Natural killer cell treated with Interleukin-12 subunit alpha and Interleukin-12 subunit beta and Interleukin-15 and Interleukin-18, amount 100 ng/mL, for 72 hours (primary cell): ENCODE data around the gene LRMDA. TPM values are rescaled to one million over a fixed set of nuclear protein-coding genes. Genes with fewer than 3 reads are reported as not detected.

Source experiments
- ATAC-seq, 2 donors: fragments of 150-1000 bp; cut with Tn5 transposase in 1 of 2; sonication (Bioruptor Pico), chemical (Tn5 transposase) in 1 of 2; 2 replicates each; pipeline ENCODE4 v1.10.0; 2021
- DNase-seq: peaks from one replicate; pipeline ENCODE4 v3.0.0; 2022; ENCODE audit warnings: low spot score
- H3K27ac Mint-ChIP-seq, 2 donors: 1 replicate in 1 of 2; 2 replicates in 1 of 2; pipeline ENCODE4 v1.8.0; 2022; ENCODE audit warnings: mixed read lengths in 2 of 2, mild to moderate bottlenecking in 1 of 2, moderate library complexity in 1 of 2
- H3K27me3 Mint-ChIP-seq, 2 donors: 1 replicate in 1 of 2; 2 replicates in 1 of 2; pipeline ENCODE4 v1.8.0; 2022; ENCODE audit warnings: mixed read lengths in 2 of 2
- H3K36me3 Mint-ChIP-seq: one replicate; pipeline ENCODE4 v1.8.0; 2022; ENCODE audit warnings: mixed read lengths
- H3K4me1 Mint-ChIP-seq, 2 donors: 1 replicate in 1 of 2; 2 replicates in 1 of 2; pipeline ENCODE4 v1.8.0; 2022; ENCODE audit warnings: low read depth in 2 of 2, mixed read lengths in 2 of 2, mild to moderate bottlenecking in 1 of 2
- H3K4me3 Mint-ChIP-seq: one replicate; pipeline ENCODE4 v1.8.0; 2022; ENCODE audit warnings: mixed read lengths
- H3K9me3 Mint-ChIP-seq: 2 replicates; pipeline ENCODE4 v1.8.0; 2022; ENCODE audit warnings: mixed read lengths
- total RNA-seq, 2 donors: library from RNA; stranded (reverse); gene quantifications; one replicate each; pipeline ENCODE4 v1.2.3, GENCODE V29; 2022

Gene LRMDA
- total RNA-seq, 2 donors from 2014 or later = 0.92 to 1.8 TPM

DNA sequence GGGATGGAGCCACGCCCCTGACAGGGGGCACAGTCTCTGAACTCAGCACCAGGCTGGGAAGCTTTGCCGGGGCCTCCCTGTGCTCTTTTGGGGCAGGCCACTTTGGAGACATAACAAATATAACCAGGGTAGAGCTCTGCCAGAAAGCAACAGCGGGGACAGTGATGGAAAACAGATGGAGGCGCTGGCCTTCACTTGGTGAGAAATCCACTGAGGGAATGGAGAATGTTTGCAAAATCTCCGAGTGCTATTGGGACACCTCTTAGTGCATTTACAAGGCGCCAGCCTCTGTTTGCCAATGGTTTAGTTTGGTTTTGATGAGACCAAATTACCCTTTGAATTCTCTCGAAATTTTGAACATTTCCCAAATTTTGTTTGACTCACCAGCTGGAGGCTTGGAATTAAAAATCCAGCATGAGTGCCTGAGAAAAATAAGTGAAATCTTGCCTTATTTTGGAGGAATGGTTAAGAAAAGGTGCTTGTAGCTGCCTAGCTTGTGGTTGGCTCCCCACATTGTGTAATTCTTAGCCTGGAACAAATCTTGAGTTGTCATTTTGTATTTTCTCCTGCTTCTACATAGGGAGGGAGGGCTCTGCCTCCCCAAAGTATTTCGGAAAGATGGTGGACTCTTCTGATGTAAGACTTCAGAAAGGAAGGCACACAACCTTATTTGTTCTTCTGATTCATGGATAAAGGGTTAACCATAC, 980.5 kb downstream of the LRMDA start:
- DNase-seq (no peak), ATAC-seq (no peak)
- Mint-ChIP-seq H3K4me3 (no peak overlapping the region), H3K27me3 (peaks cover 0 to 4% of the 10 kb centered on the region in 2 donors), H3K9me3 (peaks cover 13% of the 10 kb centered on the region), H3K4me1 (no peaks in the 10 kb centered on the region), H3K27ac (no peak overlapping the region), H3K36me3 (no peaks in the 10 kb centered on the region)

DNA sequence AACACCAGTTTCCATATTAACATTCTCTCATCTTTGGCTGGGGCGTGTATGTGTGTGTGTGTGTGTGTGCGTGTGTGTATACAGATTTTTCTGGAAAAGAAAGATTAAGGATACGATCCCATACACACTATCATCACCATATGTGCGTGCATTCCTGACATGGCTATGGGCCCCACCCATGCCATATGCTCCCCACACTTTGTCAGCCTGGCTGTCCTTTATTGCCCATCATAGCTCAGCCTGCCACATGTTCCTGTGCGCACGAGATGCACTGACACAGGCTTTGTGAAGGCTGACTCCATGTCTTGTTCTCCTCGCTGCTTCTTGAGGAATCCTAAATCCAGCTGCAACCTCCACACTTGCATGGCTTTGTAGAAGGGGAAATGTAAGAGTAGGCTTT, 984.1 kb downstream of the LRMDA start:
- Mint-ChIP-seq H3K27ac (no peak overlapping the region), H3K9me3 (peaks cover 9% of the 10 kb centered on the region), H3K4me1 (no peaks in the 10 kb centered on the region), H3K27me3 (peaks cover 0 to 4% of the 10 kb centered on the region in 2 donors), H3K4me3 (no peak overlapping the region), H3K36me3 (no peaks in the 10 kb centered on the region)
- ATAC-seq (no peak), DNase-seq (no peak)

DNA sequence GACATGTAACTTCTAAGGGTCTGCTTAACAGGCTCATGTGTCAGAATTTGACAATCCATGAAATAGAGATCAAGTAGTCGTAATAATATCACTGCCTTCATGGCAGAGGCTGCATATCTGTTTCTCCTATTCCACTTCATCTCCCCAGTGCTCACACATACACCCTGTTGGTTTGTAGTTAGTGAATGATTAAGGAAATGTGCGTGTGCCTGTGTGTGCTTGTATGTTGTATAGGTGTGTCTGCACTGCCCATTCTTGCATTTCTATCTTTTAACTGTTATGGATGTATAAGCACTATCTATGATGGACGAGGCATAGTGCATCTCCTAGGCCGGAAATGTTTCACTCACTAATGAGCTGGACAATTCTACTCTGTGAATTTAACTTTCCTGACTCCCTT, 985.2 kb downstream of the LRMDA start:
- H3K27me3 Mint-ChIP-seq = peaks cover 0 to 4% of the 10 kb centered on the region in 2 donors
- H3K4me1 Mint-ChIP-seq = no peaks in the 10 kb centered on the region
- no peak overlapping the region for H3K27ac Mint-ChIP-seq
- H3K4me3 Mint-ChIP-seq = no peak overlapping the region
- H3K9me3 Mint-ChIP-seq = peaks cover 9% of the 10 kb centered on the region
- DNase-seq (no peak), ATAC-seq (no peak)
- no peaks in the 10 kb centered on the region for H3K36me3 Mint-ChIP-seq

DNA sequence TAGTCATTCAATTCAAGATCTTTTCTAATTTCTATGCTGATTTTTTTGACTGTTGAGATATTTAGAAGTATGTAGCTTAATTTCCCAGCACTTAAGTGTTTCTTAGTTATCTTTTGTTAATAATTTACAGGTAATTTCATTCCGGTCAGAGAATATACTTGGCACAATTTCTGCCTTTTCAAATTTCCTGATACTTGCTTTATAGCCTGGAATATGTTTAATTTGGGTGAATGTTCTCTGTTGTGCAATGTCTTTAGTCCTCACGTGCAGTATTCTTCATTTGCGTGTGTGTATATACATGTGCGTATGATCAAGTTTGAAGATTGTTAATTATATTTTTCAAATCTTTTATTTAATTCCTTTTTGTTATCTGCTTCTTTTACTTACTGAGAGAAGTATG, 989.3 kb downstream of the LRMDA start:
- ATAC-seq (no peak), DNase-seq (no peak)
- Mint-ChIP-seq H3K4me3 (no peak overlapping the region), H3K36me3 (no peaks in the 10 kb centered on the region), H3K27ac (no peak overlapping the region), H3K27me3 (no peaks in the 10 kb centered on the region), H3K4me1 (no peaks in the 10 kb centered on the region), H3K9me3 (no peaks in the 10 kb centered on the region)

DNA sequence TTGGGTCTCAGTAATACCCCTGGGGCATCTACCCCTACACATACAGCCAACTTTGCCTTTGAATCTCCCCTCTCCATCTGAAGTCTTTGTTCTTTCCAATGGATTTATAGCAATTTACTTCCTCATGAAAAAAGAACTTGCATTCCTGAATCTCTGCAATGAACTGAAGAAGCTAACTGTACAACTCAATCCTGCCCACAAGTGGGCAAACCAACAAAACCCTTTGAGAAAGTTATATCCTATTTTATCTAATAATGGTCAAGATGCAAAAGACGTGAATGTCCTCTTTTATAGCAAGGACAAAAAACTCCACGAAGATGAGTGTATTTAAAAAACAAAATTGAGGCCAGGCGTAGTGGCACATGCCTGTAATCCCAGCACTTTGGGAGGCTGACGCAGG, 991.3 kb downstream of the LRMDA start:
- ATAC-seq = no peak
- no peaks in the 10 kb centered on the region for H3K27me3 Mint-ChIP-seq
- DNase-seq = no peak
- no peaks in the 10 kb centered on the region for H3K4me1 Mint-ChIP-seq
- no peaks in the 10 kb centered on the region for H3K9me3 Mint-ChIP-seq
- H3K36me3 Mint-ChIP-seq = no peaks in the 10 kb centered on the region
- no peak overlapping the region for H3K4me3 Mint-ChIP-seq
- H3K27ac Mint-ChIP-seq = no peak overlapping the region

DNA sequence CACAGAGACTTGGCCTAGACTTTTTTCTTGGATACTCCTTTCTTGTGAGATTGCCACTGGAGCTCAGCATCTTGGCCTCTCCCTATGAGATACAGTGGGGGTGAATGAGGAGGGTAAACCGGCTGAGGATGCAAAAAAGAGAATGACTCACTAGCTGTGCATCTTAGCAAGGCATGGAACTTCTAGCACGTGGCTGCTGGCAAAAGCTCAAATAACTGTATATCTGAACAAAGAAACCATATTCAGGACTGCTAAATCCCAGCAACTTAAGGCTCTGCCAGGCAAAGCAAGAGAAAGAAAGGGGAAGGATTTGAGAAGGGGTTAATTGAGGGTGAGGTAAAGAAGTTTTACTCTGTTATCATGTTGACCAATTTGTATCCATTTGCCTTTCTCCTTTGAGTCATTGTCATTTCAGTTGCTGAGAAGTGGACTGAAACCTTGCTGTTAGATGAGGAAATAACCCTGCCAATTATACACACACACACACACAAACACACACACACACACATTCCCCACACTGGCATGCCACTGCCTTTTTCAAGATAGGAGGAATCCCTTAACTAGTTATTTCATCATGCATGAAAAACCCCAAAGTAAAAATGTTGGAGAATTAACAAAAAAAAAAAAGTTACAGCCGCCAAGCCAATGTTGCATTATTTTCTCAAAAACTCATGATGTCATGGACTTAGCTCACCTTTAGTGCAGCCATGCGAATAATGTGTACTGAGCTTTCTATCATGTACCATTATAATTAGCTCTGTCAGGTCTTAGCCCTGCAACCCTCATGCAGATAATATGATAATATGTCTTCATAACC, 997.3 kb downstream of the LRMDA start:
- H3K36me3 Mint-ChIP-seq = no peaks in the 10 kb centered on the region
- no peak for ATAC-seq
- no peak overlapping the region for H3K27ac Mint-ChIP-seq
- no peaks in the 10 kb centered on the region for H3K9me3 Mint-ChIP-seq
- DNase-seq = no peak
- H3K4me1 Mint-ChIP-seq = no peaks in the 10 kb centered on the region
- no peak overlapping the region for H3K4me3 Mint-ChIP-seq
- H3K27me3 Mint-ChIP-seq = peaks cover 0 to 2% of the 10 kb centered on the region in 2 donors

DNA sequence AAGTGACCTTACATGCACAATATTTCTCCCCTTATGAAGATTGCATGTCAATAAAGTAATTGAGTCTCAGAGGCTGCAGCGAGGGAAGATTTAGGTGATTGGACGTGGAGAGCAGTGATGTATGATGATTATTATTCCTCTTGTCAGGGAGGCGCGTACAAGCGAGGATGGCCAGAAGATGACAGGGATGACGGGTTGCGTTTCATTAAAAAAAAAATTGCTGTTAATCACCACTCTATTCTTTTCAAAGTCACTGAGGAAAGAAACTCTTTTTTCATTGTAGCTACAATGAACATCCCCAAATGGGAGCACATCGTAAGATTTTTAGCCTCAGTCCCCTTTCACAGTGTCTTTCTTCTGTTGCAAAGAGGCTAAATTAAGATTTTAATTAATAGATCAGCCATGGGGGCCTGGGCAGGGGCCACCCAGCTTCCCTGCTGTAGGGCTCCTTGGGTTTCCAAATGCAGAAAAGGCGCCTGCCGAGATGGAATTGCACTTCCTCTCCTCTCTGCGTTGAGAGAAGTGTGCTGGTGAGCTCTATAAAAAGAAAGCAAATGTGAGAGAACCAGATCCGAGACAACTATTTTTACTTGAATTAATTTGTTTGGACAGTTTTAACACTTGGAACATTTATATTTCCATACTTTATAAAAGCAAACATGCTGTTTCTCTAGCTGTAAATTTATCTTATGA, 998.1 kb downstream of the LRMDA start:
- DNase-seq (no peak), ATAC-seq (no peak)
- Mint-ChIP-seq H3K27ac (no peak overlapping the region), H3K27me3 (peaks cover 0 to 2% of the 10 kb centered on the region in 2 donors), H3K9me3 (no peaks in the 10 kb centered on the region), H3K36me3 (no peaks in the 10 kb centered on the region), H3K4me3 (no peak overlapping the region), H3K4me1 (no peaks in the 10 kb centered on the region)

DNA sequence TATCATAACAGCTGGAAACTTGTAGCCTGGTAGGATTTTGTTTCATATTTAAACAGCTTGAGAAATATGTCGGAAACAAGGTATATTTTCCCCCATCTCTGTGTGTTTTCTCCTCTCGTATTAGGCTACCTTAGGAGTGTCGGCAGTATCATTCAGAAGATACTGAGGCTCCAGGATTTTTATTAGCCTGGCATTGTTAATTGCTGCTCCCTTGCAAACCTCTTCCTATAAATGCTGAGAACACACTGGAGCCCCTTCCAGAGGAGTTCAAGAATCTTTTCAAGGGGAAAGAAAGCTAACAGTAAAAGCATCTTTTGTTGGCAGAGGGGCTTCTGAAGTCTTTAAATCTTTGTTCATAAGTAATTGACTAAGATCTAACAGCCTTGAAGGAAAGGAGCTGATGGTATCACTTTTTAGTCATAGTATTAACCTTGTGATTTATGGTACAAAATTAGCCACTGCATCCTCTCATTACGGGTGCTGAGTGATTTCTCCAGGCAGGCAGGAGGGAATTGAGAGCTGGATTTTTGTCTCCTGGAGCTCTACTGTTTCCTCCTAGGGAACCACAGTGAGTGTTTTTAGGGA, 998.7 kb downstream of the LRMDA start:
- ATAC-seq (no peak), DNase-seq (no peak)
- H3K27me3 Mint-ChIP-seq = peaks cover 0 to 2% of the 10 kb centered on the region in 2 donors
- H3K4me3 Mint-ChIP-seq = no peak overlapping the region
- no peak overlapping the region for H3K27ac Mint-ChIP-seq
- H3K4me1 Mint-ChIP-seq = no peaks in the 10 kb centered on the region
- H3K36me3 Mint-ChIP-seq = no peaks in the 10 kb centered on the region
- H3K9me3 Mint-ChIP-seq = no peaks in the 10 kb centered on the region

DNA sequence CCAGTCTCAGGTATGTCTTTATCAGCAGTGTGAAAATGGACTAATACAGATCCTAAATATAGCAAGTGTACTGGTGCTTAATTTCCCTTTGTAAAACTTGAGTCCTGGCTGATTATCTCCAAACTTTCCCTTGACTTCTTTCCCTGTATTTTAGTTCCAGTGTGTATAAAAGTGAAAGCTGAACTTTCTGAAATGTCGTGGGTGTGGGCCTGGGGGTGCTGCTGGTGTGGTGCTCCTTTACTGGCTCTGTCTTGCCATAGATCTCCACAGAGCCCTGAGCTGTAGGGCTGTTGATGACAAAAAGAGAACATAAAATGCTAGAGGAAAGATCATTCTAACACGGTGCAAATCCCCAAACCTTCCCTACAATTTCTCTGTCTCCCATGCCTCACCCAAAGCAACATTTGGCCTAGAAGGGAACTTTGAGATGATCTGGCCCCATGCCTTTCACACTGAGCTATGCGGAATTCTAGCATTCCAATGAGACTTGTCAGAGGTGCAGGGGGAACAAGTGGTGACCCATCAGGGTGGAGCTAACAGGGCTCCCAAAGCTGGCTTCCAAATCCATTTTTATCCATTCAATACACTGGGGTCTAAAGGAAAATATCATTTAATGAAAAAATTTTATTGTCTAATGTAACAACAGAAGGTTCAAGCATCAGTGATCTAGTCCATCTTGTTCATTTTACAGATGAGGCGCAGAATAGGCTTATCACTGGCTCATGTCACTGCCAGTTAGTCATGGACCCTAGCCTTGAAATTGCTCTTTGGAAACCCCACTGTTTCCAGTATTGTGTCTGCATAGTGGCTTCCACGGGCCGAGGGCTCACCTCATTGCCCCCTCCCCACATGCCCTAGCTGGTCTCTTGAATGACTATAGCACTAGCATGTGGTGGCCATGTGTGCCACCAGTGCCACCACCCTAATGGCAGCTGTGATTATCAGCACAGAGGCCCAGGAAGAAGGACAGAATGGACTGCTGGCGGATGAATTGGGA, 1000.9 kb downstream of the LRMDA start:
- DNase-seq = no peak
- Mint-ChIP-seq H3K27me3 (peaks cover 0 to 2% of the 10 kb centered on the region in 2 donors), H3K4me3 (no peak overlapping the region), H3K27ac (no peak overlapping the region), H3K9me3 (no peaks in the 10 kb centered on the region), H3K36me3 (no peaks in the 10 kb centered on the region), H3K4me1 (no peaks in the 10 kb centered on the region)
- no peak for ATAC-seq

DNA sequence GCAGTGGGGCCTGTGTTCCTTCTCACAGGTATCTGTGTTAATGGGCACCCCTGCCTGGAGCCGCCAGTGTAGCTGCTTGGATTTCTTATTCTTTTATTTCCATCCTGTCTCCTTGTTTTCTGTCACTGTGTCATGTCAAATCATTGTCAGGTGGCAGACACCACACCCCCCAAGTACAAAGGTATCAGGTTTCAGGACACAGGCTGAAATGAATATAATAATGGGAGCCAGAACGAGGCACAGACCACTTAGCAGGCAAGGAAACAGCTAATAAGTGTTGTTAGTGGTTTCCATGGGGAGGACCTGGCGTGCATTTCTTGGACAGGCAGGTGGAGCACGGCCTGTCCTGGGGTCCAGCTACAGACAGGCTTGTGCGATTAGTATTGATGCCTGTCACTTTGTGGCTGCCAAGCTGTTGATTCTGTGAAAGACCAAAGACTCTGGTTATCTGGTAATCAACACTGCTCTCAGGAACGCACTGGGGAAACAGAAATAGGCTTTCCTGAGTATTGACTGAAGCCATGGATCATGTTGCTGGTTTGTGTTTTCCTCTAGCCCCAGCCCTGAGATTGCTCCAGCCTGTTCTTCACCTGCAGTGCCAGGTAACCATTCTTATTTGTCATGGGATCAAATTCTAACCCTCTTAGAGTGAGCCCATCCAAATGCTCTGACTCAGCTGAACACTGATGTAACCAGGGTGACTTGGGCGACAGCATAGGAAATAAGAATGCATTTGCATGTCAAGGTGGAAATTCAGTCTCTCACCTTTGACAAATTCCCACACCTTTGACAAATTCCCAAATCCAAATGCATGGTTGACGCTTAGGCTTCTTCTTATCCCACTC, 1002.0 kb downstream of the LRMDA start:
- no peak for ATAC-seq
- H3K4me3 Mint-ChIP-seq = no peak overlapping the region
- H3K4me1 Mint-ChIP-seq = no peaks in the 10 kb centered on the region
- no peak for DNase-seq
- no peaks in the 10 kb centered on the region for H3K36me3 Mint-ChIP-seq
- peaks cover 0 to 2% of the 10 kb centered on the region in 2 donors for H3K27me3 Mint-ChIP-seq
- no peak overlapping the region for H3K27ac Mint-ChIP-seq
- no peaks in the 10 kb centered on the region for H3K9me3 Mint-ChIP-seq

DNA sequence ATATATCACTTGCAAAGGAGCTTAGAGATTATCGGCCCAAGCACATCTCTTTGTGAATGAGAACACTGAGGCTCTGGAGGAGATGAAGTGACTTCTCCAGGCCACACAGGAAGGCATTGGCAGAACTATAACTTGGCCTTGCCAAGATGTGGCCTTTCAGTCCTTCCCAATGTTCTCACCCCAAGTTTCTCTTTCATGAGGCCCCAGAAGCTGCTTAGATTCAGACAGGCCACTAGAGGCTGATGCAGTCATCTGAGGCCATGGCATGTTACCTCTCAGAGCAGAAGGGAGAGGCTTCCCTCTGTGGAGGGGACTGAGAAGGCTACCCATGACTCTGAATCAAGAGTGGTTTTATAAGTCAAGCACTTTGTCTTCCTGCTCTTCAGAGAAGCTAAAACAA, 1003.7 kb downstream of the LRMDA start:
- H3K9me3 Mint-ChIP-seq = no peaks in the 10 kb centered on the region
- no peak overlapping the region for H3K27ac Mint-ChIP-seq
- ATAC-seq (no peak), DNase-seq (no peak)
- no peaks in the 10 kb centered on the region for H3K36me3 Mint-ChIP-seq
- H3K27me3 Mint-ChIP-seq = no peaks in the 10 kb centered on the region
- no peak overlapping the region for H3K4me3 Mint-ChIP-seq
- no peaks in the 10 kb centered on the region for H3K4me1 Mint-ChIP-seq

DNA sequence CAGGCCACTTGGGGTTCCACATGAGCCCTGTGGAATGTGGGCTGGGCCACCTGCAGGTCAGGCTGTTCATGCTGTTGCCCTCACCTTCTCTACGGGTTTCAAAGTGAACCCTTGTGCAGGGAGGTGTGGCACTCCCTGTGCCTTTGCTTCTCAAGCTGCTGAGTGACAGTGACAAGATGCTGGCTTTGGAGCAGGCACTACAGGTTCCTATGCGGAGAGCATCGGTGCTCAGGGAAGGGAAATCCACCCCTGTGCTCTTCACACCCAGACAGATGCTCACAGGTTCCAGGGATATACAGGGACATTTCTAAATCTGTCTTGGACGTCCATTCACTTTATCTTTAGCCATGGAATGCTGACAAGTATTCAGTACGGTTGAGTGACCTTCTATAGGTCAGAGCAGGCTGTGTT, 1005.0 kb downstream of the LRMDA start:
- no peak overlapping the region for H3K4me3 Mint-ChIP-seq
- DNase-seq = no peak
- H3K27me3 Mint-ChIP-seq = no peaks in the 10 kb centered on the region
- ATAC-seq = peak in 1 of 2 donors; percentile 27
- H3K27ac Mint-ChIP-seq = no peak overlapping the region
- H3K36me3 Mint-ChIP-seq = no peaks in the 10 kb centered on the region
- H3K9me3 Mint-ChIP-seq = no peaks in the 10 kb centered on the region
- H3K4me1 Mint-ChIP-seq = no peaks in the 10 kb centered on the region
